ENCODE results near the gene OSBPL5. TPM values are rescaled to one million over a fixed set of nuclear protein-coding genes. Genes with fewer than 3 reads are reported as not detected.

OSBPL5 gene
- total RNA-seq, 4 donors from 2014 or later = 39.9 to 94.0 (median 66.4) TPM

- 72% methylated on average over 6 of the region's 11 CpGs; no CpG with 5 or more reads in 1 of the 2 donors for WGBS, 2 donors (ENCODE audit: low coverage in 1 of 2)
- no peaks in the 10 kb centered on the region for H3K9me3 ChIP-seq
- ATAC-seq = no peak
- H3K27me3 ChIP-seq = peaks cover 7% of the 10 kb centered on the region
- no peak overlapping the region for H3K27ac ChIP-seq
- no peak overlapping the region for H3K4me3 ChIP-seq
- no peak for TF ChIP-seq POLR2AphosphoS5 (IDR thresholded peaks at IDR 0.05)
- no peak for TF ChIP-seq EP300 (IDR thresholded peaks at IDR 0.05)
- TF ChIP-seq POLR2A (IDR thresholded peaks at IDR 0.05) = no peak
- no peak for TF ChIP-seq CTCF (IDR thresholded peaks at IDR 0.05)
- no peaks in the 10 kb centered on the region for H3K36me3 ChIP-seq
- H3K4me1 ChIP-seq = no peaks in the 10 kb centered on the region
These were observed 21.2 kb upstream of the OSBPL5 start for GRCh38 chr11:3186166-3186953.

GRCh38 chr11:3184732-3185347, 19.7 kb upstream of the OSBPL5 start:
- ATAC-seq = no peak
- no peak overlapping the region for H3K27ac ChIP-seq
- no peaks in the 10 kb centered on the region for H3K36me3 ChIP-seq
- H3K27me3 ChIP-seq = peaks cover 7% of the 10 kb centered on the region
- 77 to 80% methylated on average over 1 to 10 of the region's 11 CpGs for WGBS, 2 donors (ENCODE audit: low coverage in 1 of 2)
- no peak overlapping the region for H3K4me3 ChIP-seq
- no peaks in the 10 kb centered on the region for H3K4me1 ChIP-seq
- no peak for TF ChIP-seq EP300 (IDR thresholded peaks at IDR 0.05)
- no peak for TF ChIP-seq POLR2AphosphoS5 (IDR thresholded peaks at IDR 0.05)
- TF ChIP-seq CTCF (IDR thresholded peaks at IDR 0.05) = no peak
- TF ChIP-seq POLR2A (IDR thresholded peaks at IDR 0.05) = no peak
- H3K9me3 ChIP-seq = no peaks in the 10 kb centered on the region

GRCh38 chr11:3183523-3183922, 18.4 kb upstream of the OSBPL5 start:
- no peak for ATAC-seq
- no CpG with 5 or more reads among the region's 6 CpGs for WGBS, 2 donors (ENCODE audit: low coverage in 1 of 2)
- TF ChIP-seq EP300 (IDR thresholded peaks at IDR 0.05) = no peak

GRCh38 chr11:3182462-3182852, 17.3 kb upstream of the OSBPL5 start:
- TF ChIP-seq CTCF (IDR thresholded peaks at IDR 0.05) = no peak
- no peak for TF ChIP-seq EP300 (IDR thresholded peaks at IDR 0.05)
- no peak for TF ChIP-seq POLR2A (IDR thresholded peaks at IDR 0.05)
- TF ChIP-seq POLR2AphosphoS5 (IDR thresholded peaks at IDR 0.05) = no peak
- no peak overlapping the region for H3K27ac ChIP-seq
- no peaks in the 10 kb centered on the region for H3K9me3 ChIP-seq
- H3K4me3 ChIP-seq = no peak overlapping the region
- H3K36me3 ChIP-seq = no peaks in the 10 kb centered on the region
- no peak for ATAC-seq
- no peaks in the 10 kb centered on the region for H3K27me3 ChIP-seq
- no CpG with 5 or more reads among the region's 4 CpGs for WGBS, 2 donors (ENCODE audit: low coverage in 1 of 2)
- no peaks in the 10 kb centered on the region for H3K4me1 ChIP-seq

More at GRCh38 chr11:3183523-3183922, 18.4 kb upstream of the OSBPL5 start:
- H3K36me3 ChIP-seq = no peaks in the 10 kb centered on the region
- no peak overlapping the region for H3K4me3 ChIP-seq
- no peaks in the 10 kb centered on the region for H3K9me3 ChIP-seq
- H3K4me1 ChIP-seq = no peaks in the 10 kb centered on the region
- H3K27ac ChIP-seq = no peak overlapping the region
- H3K27me3 ChIP-seq = peaks cover 3% of the 10 kb centered on the region

GRCh38 chr11:3181725-3182461, 16.8 kb upstream of the OSBPL5 start:
- WGBS, 2 donors (ENCODE audit: low coverage in 1 of 2) = 86 to 88% methylated on average over 7 to 9 of the region's 12 CpGs
- H3K9me3 ChIP-seq = no peaks in the 10 kb centered on the region
- no peak overlapping the region for H3K4me3 ChIP-seq
- no peaks in the 10 kb centered on the region for H3K27me3 ChIP-seq
- TF ChIP-seq EP300 (IDR thresholded peaks at IDR 0.05) (no peak), POLR2AphosphoS5 (IDR thresholded peaks at IDR 0.05) (no peak), CTCF (IDR thresholded peaks at IDR 0.05) (no peak), POLR2A (IDR thresholded peaks at IDR 0.05) (no peak)
- ATAC-seq = no peak
- no peaks in the 10 kb centered on the region for H3K4me1 ChIP-seq
- H3K36me3 ChIP-seq = no peaks in the 10 kb centered on the region
- no peak overlapping the region for H3K27ac ChIP-seq
